Activated T-helper 17 cell treated with anti-CD3 and anti-CD28 coated beads, Interleukin-2, amount 50 U/mL, for 72 hours (primary cell): ENCODE measurements around the gene RFPL4AL1. TPM values are rescaled to one million over a fixed set of nuclear protein-coding genes. Genes with fewer than 3 reads are reported as not detected.

Experiments
- ATAC-seq: fragments of 150-1000 bp; cut with Tn5 transposase; replicated peaks from 2 replicates; pipeline ENCODE4 v1.10.0; 2021; ENCODE audit warnings: mild to moderate bottlenecking, moderate library complexity
- H3K27ac Mint-ChIP-seq: one replicate; pipeline ENCODE4 v1.8.0; 2022; ENCODE audit warnings: mixed read lengths
- H3K27me3 Mint-ChIP-seq: one replicate; pipeline ENCODE4 v1.8.0; 2022; ENCODE audit warnings: mixed read lengths
- H3K36me3 Mint-ChIP-seq: one replicate; pipeline ENCODE4 v1.8.0; 2022; ENCODE audit warnings: low read depth, mild to moderate bottlenecking, mixed read lengths
- H3K4me1 Mint-ChIP-seq: one replicate; pipeline ENCODE4 v1.8.0; 2022; ENCODE audit warnings: mixed read lengths
- H3K4me3 Mint-ChIP-seq: one replicate; pipeline ENCODE4 v1.8.0; 2022; ENCODE audit warnings: mild to moderate bottlenecking, mixed read lengths
- H3K9me3 Mint-ChIP-seq: one replicate; pipeline ENCODE4 v1.8.0; 2022; ENCODE audit warnings: mixed read lengths
- total RNA-seq, 2 donors: library from RNA; stranded (reverse); gene quantifications; one replicate each; pipeline ENCODE4 v1.2.3, GENCODE V29; 2022

Gene RFPL4AL1
- total RNA-seq, 2 donors from 2014 or later: not detected

DNA sequence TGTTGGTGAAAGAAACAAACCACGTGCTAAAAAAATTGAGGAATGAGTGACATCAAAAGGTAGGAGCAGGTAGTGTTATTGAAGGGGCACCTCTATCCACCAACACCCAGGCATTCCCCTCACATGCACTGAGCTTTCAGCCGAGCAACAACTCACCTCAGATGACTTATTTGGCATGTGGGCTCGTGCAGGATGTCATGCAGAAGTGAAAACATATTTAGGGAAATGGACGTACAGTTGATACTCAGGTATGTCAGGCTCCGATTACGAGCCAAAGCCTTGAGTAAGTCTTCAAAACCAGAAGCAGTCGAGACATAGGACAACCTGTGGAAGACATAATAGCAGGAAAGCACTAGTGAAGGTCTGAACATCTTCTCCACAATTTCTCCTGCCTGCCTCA is 32.5 kb downstream of the RFPL4AL1 start:
- H3K9me3 Mint-ChIP-seq: peaks cover 3% of the 10 kb centered on the region

GRCh38 chr19:55802281-55802680 is 33.4 kb downstream of the RFPL4AL1 start:
- peaks cover 8% of the 10 kb centered on the region for H3K9me3 Mint-ChIP-seq
- no peak overlapping the region for H3K4me3 Mint-ChIP-seq
- no peaks in the 10 kb centered on the region for H3K36me3 Mint-ChIP-seq
- no peaks in the 10 kb centered on the region for H3K4me1 Mint-ChIP-seq
- peaks cover 18% of the 10 kb centered on the region for H3K27me3 Mint-ChIP-seq
- no peak overlapping the region for H3K27ac Mint-ChIP-seq
- no peak for ATAC-seq

More for the DNA sequence above, 32.5 kb downstream of the RFPL4AL1 start:
- peaks cover 15% of the 10 kb centered on the region for H3K27me3 Mint-ChIP-seq
- H3K27ac Mint-ChIP-seq: no peak overlapping the region
- no peak for ATAC-seq
- H3K4me1 Mint-ChIP-seq: no peaks in the 10 kb centered on the region
- H3K36me3 Mint-ChIP-seq: no peaks in the 10 kb centered on the region
- no peak overlapping the region for H3K4me3 Mint-ChIP-seq

- no peaks in the 10 kb centered on the region for H3K36me3 Mint-ChIP-seq
- ATAC-seq: peak; percentile 78
- H3K4me1 Mint-ChIP-seq: no peaks in the 10 kb centered on the region
- no peak overlapping the region for H3K27ac Mint-ChIP-seq
- peaks cover 23% of the 10 kb centered on the region for H3K27me3 Mint-ChIP-seq
- H3K4me3 Mint-ChIP-seq: no peak overlapping the region
- peaks cover 5% of the 10 kb centered on the region for H3K9me3 Mint-ChIP-seq
These were observed 40.6 kb downstream of the RFPL4AL1 start for GRCh38 chr19:55809381-55810058.

GRCh38 chr19:55811340-55811739 is 42.4 kb downstream of the RFPL4AL1 start:
- Mint-ChIP-seq H3K36me3 (no peaks in the 10 kb centered on the region), H3K9me3 (peaks cover 5% of the 10 kb centered on the region), H3K4me1 (no peaks in the 10 kb centered on the region), H3K4me3 (no peak overlapping the region), H3K27ac (no peak overlapping the region), H3K27me3 (peaks cover 26% of the 10 kb centered on the region)
- ATAC-seq: no peak

- no peaks in the 10 kb centered on the region for H3K9me3 Mint-ChIP-seq
These were observed 43.5 kb downstream of the RFPL4AL1 start for GRCh38 chr19:55812449-55812848.

GRCh38 chr19:55813906-55814305 is 45.0 kb downstream of the RFPL4AL1 start:
- H3K4me3 Mint-ChIP-seq: no peak overlapping the region
- H3K27ac Mint-ChIP-seq: no peak overlapping the region
- H3K27me3 Mint-ChIP-seq: peaks cover 25% of the 10 kb centered on the region
- no peak for ATAC-seq
- no peaks in the 10 kb centered on the region for H3K4me1 Mint-ChIP-seq
- no peaks in the 10 kb centered on the region for H3K9me3 Mint-ChIP-seq
- H3K36me3 Mint-ChIP-seq: no peaks in the 10 kb centered on the region

More at GRCh38 chr19:55812449-55812848, 43.5 kb downstream of the RFPL4AL1 start:
- H3K36me3 Mint-ChIP-seq: no peaks in the 10 kb centered on the region
- no peak for ATAC-seq
- no peak overlapping the region for H3K27ac Mint-ChIP-seq
- H3K27me3 Mint-ChIP-seq: peaks cover 19% of the 10 kb centered on the region
- H3K4me3 Mint-ChIP-seq: no peak overlapping the region
- H3K4me1 Mint-ChIP-seq: no peaks in the 10 kb centered on the region

DNA sequence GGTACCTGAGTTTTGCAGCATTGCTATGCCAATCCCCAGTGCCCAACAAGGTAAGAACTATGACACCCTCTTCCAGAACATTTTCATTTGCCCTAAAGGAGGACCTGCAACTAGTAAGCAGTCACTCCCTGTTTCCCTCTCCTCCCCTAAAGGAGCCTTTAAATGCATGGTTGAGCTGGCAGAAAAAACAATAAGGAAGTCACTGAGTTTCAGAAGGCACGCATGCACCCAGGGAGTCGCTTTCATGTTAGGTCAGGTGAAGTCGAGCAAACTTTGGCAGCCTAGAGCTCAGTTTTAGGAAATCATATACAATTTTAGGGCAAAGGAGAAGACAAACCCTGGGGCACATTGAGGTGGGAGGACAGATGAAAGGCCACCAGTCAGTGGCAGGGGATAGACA is 51.1 kb downstream of the RFPL4AL1 start:
- no peaks in the 10 kb centered on the region for H3K36me3 Mint-ChIP-seq
- H3K4me1 Mint-ChIP-seq: no peaks in the 10 kb centered on the region
- no peaks in the 10 kb centered on the region for H3K9me3 Mint-ChIP-seq
- no peak overlapping the region for H3K4me3 Mint-ChIP-seq
- no peak overlapping the region for H3K27ac Mint-ChIP-seq
- peaks cover 10% of the 10 kb centered on the region for H3K27me3 Mint-ChIP-seq
- ATAC-seq: no peak

Other genes starting within 250 kb of the RFPL4AL1 start
- gene SBK2, start 232.0 kb upstream of the RFPL4AL1 start, total RNA-seq: not detected
- not detected for gene SBK3, start 223.6 kb upstream of the RFPL4AL1 start, total RNA-seq
- gene ZNF579, start 188.3 kb upstream of the RFPL4AL1 start, total RNA-seq: 1 to 10 TPM; 4.7 to 6.5 TPM
- gene FIZ1, start 169.6 kb upstream of the RFPL4AL1 start, total RNA-seq: 10 to 100 TPM in 1 of 2 donors, 1 to 10 TPM in 1; 8.7 to 12.9 TPM
- 10 to 100 TPM; 20.1 to 25.3 TPM for gene ZNF524, start 168.8 kb upstream of the RFPL4AL1 start, total RNA-seq
- 10 to 100 TPM; 11.9 to 13.2 TPM for gene ZNF865, start 163.5 kb upstream of the RFPL4AL1 start, total RNA-seq
- gene ZNF784, start 144.6 kb upstream of the RFPL4AL1 start, total RNA-seq: 1 to 10 TPM; 4.6 to 5.3 TPM
- gene ZNF580, start 128.1 kb upstream of the RFPL4AL1 start, total RNA-seq: 10 to 100 TPM; 21.9 to 22.2 TPM
- 10 to 100 TPM; 26.4 to 35.6 TPM for gene ZNF581, start 125.5 kb upstream of the RFPL4AL1 start, total RNA-seq
- gene CCDC106, start 120.9 kb upstream of the RFPL4AL1 start, total RNA-seq: 1 to 10 TPM; 2.4 to 2.6 TPM
- 100 to 1,000 TPM; 254 to 333 TPM for gene U2AF2, start 114.1 kb upstream of the RFPL4AL1 start, total RNA-seq
- 10 to 100 TPM; 29.2 to 45.1 TPM for gene EPN1, start 93.9 kb upstream of the RFPL4AL1 start, total RNA-seq
- not detected for gene NLRP9, start 30.7 kb upstream of the RFPL4AL1 start, total RNA-seq
- gene RFPL4A, start 10.0 kb upstream of the RFPL4AL1 start, total RNA-seq: not detected
- gene NLRP11, start 62.9 kb downstream of the RFPL4AL1 start, total RNA-seq: under 1 TPM in 1 of 2 donors, not detected in 1; 0.11 TPM
- gene NLRP4, start 67.4 kb downstream of the RFPL4AL1 start, total RNA-seq: not detected
- gene NLRP13, start 163.2 kb downstream of the RFPL4AL1 start, total RNA-seq: not detected
- gene NLRP8, start 178.7 kb downstream of the RFPL4AL1 start, total RNA-seq: not detected
- gene NLRP5, start 217.7 kb downstream of the RFPL4AL1 start, total RNA-seq: not detected